VCaP (cell line): Measurements from ENCODE around the gene MOCOS.

Experiments
- H3K27ac ChIP-seq: fragments of 450-650 bp; 2 replicates; pipeline ENCODE4 v1.5.1; 2017
- TF ChIP-seq, protein P1 (sequence below): fragments of 450-650 bp; conservative IDR thresholded peaks from 2 replicates; pipeline ENCODE4 v1.5.1; 2017; ENCODE audit warnings: mild to moderate bottlenecking, moderate library complexity

The MOCOS gene

DNA sequence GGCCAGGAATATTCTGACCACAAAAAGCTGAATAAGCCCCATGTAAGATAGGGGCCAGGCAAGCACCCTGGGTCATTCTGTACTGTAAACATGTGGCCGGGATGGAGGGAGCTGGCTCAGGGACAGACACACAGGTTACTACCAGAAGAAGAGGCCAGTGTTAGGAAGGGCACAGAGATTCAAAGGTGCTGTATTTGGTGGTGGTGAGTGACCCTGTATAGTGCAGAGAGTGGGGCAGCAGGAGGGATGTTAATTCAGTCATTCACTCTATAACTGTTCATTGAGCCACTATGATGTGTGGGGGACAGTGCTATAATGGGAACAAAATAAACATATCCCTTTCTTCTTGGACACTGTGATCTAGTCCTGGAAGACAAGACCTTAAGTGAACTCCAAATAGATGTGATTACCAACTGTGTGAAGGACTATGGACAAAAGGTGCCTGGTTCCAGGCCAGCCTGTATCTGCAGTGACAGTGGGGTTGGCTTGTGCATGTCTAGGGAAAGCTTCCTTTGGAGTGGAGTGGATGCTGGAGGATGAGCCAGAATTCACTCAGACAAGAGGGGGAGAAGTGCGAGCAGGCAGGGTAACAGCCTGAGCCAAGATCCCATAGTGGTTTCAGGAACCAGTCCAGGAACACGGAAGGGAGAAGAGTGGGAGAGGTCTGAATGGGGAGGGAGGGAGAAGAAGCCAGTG is 8.3 kb downstream of the MOCOS start:
- H3K27ac ChIP-seq, result no peak overlapping the region

DNA sequence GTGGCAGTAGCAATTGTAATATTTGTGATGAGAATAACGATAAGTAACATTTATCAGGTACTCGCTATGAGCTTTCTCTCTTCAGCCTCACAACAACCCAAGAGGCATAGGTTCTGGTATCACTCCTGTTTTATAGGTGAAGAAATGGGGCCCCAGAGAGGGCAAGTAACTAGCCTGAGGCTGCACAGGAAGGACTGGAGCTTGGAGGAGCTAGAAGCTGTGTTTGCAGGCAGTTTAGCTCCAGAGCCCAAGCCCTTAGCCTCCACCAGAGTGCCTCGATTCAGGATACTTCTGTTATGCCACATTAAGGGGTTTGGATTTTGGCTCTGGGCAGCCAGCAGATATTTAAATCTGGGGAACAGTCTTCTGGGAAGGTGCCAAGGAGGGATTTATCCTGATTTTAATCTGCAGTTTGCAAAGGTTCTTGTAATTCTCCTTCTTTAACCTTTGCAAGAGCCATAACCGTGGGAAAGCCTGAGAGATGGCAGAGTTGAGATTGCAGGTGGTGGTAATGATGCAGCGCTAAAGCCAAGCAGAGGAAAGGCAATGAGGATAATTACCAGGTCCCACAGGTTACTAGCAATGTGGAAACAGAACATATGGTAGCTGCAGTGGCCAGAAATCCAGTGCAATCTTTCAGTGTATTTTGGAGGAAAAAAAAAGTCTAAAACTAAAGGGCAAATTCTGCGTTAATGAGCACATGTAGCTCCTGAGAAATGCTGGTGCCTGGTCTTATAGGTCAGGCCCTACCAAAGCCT is 9.1 kb downstream of the MOCOS start:
- TF ChIP-seq, protein P1, sequence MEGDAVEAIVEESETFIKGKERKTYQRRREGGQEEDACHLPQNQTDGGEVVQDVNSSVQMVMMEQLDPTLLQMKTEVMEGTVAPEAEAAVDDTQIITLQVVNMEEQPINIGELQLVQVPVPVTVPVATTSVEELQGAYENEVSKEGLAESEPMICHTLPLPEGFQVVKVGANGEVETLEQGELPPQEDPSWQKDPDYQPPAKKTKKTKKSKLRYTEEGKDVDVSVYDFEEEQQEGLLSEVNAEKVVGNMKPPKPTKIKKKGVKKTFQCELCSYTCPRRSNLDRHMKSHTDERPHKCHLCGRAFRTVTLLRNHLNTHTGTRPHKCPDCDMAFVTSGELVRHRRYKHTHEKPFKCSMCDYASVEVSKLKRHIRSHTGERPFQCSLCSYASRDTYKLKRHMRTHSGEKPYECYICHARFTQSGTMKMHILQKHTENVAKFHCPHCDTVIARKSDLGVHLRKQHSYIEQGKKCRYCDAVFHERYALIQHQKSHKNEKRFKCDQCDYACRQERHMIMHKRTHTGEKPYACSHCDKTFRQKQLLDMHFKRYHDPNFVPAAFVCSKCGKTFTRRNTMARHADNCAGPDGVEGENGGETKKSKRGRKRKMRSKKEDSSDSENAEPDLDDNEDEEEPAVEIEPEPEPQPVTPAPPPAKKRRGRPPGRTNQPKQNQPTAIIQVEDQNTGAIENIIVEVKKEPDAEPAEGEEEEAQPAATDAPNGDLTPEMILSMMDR, result no peak
- H3K27ac ChIP-seq, result no peak overlapping the region

More for the DNA sequence above, 8.3 kb downstream of the MOCOS start:
- TF ChIP-seq, protein P1, result no peak

DNA sequence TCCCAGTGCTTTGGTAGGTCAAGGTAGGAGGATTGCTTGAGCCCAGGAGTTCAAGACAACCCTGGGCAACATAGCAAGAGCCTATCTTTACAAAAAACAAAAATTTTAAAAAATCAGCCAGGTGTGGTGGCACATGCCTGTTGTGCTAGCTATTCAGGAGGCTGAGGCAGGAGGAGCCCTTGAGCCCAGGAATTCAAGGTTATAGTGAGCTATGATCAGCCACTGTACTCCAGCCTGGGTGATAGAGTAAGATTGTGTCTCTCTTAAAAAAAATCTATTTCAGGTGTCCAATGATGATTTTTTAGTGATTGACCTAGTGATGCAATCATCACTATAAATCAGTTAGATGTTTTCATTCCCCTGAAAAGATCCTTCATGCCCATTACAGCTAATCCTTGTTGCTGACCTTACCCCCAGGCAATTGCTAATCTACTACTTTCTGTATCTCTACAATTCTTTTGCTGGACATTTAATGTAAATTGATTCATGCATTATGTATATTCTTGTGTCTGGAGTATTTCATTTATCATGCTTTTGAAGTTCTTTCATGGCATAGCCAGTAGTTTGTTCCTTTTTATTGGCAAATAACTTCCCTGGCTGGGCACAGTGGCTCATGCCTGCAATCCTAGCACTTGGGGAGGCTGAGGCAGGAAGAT is 10.3 kb downstream of the MOCOS start:
- no peak overlapping the region for H3K27ac ChIP-seq
- TF ChIP-seq, protein P1, result no peak

DNA sequence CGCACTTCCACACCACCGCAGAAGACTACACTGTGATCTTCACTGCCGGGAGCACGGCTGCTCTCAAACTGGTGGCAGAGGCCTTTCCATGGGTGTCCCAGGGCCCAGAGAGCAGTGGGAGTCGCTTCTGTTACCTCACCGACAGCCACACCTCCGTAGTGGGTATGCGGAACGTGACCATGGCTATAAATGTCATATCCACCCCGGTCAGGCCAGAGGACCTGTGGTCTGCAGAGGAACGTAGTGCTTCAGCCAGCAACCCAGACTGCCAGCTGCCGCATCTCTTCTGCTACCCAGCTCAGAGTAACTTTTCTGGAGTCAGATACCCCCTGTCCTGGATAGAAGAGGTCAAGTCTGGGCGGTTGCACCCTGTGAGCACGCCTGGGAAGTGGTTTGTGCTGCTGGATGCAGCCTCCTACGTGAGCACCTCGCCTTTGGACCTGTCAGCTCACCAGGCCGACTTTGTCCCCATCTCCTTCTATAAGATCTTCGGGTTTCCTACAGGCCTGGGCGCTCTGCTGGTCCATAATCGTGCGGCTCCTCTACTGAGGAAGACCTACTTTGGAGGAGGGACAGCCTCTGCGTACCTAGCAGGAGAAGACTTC is 12.5 kb downstream of the MOCOS start:
- H3K27ac ChIP-seq, result no peak overlapping the region
- TF ChIP-seq, protein P1, result no peak

DNA sequence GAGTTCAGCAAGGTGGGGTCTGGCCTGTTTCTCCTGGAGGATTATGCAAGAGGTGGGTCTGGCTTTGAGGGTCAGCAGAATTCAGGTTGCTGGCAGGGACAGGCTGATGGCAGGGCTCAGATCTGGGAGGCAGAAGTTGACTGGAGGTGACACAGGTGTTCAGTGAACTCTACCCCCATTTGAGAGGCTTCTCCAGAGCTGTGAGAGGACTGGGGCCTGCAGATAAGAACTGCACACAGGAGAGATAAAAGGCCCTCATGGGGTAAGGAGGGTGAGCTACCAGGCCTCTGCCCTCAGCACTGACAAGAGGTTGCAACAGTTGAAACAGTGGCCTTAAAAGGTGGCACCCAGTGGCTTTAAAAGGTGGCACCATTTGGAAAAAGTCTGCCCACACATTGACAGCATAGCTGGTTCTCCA is 13.1 kb downstream of the MOCOS start:
- no peak overlapping the region for H3K27ac ChIP-seq
- TF ChIP-seq, protein P1, result no peak

DNA sequence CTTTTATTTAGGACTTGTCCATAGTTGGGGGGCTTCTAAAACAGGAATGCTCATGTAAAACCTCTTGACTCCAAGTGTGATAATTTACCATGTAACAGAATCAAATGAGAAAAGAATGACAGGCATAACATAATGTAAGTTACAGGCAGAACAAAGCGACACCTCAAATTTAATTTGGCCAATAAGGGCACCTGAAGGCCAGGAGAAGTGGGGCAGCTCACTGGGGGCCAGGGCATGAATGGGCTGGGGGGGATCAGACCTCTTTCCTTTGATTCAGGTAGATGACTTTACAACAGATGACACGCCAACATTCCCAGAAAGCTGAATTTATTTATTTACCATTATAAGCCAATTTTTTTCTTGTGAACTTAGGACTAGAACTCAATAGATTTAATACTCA is 14.5 kb downstream of the MOCOS start:
- TF ChIP-seq, protein P1, result no peak
- H3K27ac ChIP-seq, result no peak overlapping the region

DNA sequence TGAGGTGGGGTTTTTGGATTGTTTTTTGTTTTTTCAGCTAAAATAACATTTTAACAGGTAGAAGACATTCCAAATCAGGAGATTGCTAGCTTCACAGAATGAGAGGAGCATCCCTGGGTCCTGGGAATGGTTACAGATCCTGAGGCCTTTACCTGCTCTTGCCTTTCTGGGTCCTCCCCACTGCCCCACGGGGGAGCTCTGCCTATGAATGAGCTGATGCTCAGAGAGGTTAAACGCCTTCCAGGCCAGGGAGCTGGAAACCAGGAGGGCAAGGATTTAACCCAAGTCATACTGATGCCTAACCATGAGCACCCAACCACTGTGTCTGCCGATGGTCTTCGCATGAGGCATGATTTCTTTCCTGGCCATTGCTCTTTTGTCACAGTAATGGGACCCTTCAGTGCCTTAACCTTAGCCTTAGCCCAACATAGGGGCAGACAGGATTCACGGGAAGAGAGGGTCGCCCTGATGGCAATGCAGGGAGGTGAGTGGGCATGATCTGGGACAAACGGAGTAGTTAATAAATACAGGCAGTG is 16.1 kb downstream of the MOCOS start:
- H3K27ac ChIP-seq, result no peak overlapping the region
- TF ChIP-seq, protein P1, result no peak
